ENCODE measurements around the gene ADCK1.

Gene ADCK1

DNA sequence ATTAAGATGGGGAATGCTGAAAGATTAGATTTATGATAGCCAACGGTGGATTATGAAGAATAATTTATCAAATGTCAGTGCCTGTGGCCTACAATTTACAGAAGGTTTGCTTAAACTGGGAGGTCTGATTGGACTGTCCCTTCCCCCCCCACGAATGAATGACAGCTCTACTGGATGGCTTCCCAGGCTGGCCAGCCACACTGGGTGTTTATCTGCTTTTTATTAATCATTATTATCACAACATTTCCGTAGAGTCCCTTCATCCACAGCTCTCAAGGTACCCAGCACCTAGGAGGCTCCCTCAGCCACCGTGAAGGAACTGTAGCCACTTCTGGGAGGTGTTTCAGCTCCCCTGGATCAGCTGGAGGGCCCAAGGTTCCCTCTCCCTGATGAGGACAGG is 78.9 kb downstream of the ADCK1 start:
- TF ChIP-seq, protein P1, sequence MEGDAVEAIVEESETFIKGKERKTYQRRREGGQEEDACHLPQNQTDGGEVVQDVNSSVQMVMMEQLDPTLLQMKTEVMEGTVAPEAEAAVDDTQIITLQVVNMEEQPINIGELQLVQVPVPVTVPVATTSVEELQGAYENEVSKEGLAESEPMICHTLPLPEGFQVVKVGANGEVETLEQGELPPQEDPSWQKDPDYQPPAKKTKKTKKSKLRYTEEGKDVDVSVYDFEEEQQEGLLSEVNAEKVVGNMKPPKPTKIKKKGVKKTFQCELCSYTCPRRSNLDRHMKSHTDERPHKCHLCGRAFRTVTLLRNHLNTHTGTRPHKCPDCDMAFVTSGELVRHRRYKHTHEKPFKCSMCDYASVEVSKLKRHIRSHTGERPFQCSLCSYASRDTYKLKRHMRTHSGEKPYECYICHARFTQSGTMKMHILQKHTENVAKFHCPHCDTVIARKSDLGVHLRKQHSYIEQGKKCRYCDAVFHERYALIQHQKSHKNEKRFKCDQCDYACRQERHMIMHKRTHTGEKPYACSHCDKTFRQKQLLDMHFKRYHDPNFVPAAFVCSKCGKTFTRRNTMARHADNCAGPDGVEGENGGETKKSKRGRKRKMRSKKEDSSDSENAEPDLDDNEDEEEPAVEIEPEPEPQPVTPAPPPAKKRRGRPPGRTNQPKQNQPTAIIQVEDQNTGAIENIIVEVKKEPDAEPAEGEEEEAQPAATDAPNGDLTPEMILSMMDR (IDR thresholded peaks at IDR 0.05; ENCODE audit: low read depth, low read length, missing control alignments), result no peak
- no peak overlapping the region for H3K4me3 ChIP-seq (ENCODE audit: low read depth, low read length)
- in situ Hi-C loops (cut with HindIII; ENCODE audit: low sequenced_read_pairs), result no loop called here
- DNase-seq (ENCODE audit: low read depth), result no peak

GRCh38 chr14:77880056-77880455 is 80.1 kb downstream of the ADCK1 start:
- in situ Hi-C loops (cut with HindIII; ENCODE audit: low sequenced_read_pairs), result no loop called here
- no peak for DNase-seq (ENCODE audit: low read depth)
- TF ChIP-seq, protein P1 (IDR thresholded peaks at IDR 0.05; ENCODE audit: low read depth, low read length, missing control alignments), result no peak
- no peak overlapping the region for H3K4me3 ChIP-seq (ENCODE audit: low read depth, low read length)

GRCh38 chr14:77882098-77882497 is 82.2 kb downstream of the ADCK1 start:
- no peak for DNase-seq (ENCODE audit: low read depth)
- no peak overlapping the region for H3K4me3 ChIP-seq (ENCODE audit: low read depth, low read length)
- in situ Hi-C loops (cut with HindIII; ENCODE audit: low sequenced_read_pairs), result no loop called here
- TF ChIP-seq, protein P1 (IDR thresholded peaks at IDR 0.05; ENCODE audit: low read depth, low read length, missing control alignments), result no peak

GRCh38 chr14:77882636-77883035 is 82.7 kb downstream of the ADCK1 start:
- TF ChIP-seq, protein P1 (IDR thresholded peaks at IDR 0.05; ENCODE audit: low read depth, low read length, missing control alignments), result no peak
- no peak overlapping the region for H3K4me3 ChIP-seq (ENCODE audit: low read depth, low read length)
- DNase-seq (ENCODE audit: low read depth), result no peak
- in situ Hi-C loops (cut with HindIII; ENCODE audit: low sequenced_read_pairs), result no loop called here

DNA sequence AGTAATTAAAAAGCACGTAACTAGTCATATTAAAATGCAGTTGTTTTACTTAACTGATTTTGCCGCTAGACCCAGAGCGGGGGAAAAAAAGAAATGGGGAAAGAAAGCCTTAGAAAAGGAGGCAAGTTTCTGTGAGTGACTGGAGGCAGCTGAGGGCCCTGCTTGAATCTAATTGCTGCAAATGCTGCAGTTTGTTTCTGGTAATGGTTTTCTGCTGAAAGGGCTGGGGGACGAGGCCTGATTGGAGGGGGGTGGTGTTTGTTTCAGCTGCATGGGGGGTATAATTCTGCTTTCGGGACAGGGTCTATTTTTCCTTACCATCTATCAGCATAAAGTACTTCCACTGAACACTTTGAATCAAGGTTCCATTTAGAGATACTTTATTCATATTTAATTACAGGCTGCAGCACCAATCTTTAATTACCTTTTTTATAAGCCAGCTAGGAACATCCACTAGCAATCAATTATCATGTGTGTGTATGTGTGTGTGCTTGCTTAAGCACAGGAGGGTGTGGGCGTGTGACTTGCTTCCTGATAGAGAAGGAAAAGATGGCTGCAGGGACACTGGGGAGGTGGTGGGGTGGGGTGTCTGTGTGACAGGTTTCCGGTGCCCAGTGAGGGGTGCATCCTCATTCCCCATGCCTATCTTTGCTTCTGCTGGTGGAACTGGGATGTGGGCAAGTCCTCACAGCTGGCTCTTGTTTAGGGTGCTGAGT is 83.4 kb downstream of the ADCK1 start:
- DNase-seq (ENCODE audit: low read depth), result no peak
- TF ChIP-seq, protein P1 (IDR thresholded peaks at IDR 0.05; ENCODE audit: low read depth, low read length, missing control alignments), result no peak
- in situ Hi-C loops (cut with HindIII; ENCODE audit: low sequenced_read_pairs), result no loop called here
- no peak overlapping the region for H3K4me3 ChIP-seq (ENCODE audit: low read depth, low read length)

DNA sequence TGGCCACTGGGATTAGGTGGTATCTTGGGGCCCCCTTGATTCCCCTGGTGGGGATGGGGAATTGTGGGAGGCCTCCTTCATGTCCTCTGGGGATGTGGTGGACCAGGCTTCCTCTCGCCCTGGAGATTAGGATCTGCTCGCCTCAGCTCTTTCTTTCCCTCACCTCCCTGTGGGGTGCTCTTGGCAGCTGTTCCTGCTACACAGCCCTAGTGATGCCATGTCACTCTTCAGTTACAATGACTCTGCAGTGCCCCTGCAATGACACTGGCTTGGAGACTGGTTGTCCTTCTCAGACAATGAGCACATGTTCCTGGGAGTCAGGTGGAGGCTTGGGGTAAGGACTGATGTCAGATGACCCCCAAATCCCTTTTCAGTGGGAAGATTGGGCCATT is 83.9 kb downstream of the ADCK1 start:
- DNase-seq (ENCODE audit: low read depth), result no peak
- TF ChIP-seq, protein P1 (IDR thresholded peaks at IDR 0.05; ENCODE audit: low read depth, low read length, missing control alignments), result no peak
- in situ Hi-C loops (cut with HindIII; ENCODE audit: low sequenced_read_pairs), result no loop called here
- H3K4me3 ChIP-seq (ENCODE audit: low read depth, low read length), result no peak overlapping the region
